Neural progenitor cell (in vitro differentiated cells): ENCODE results near the gene HTT. TPM values are rescaled to one million over a fixed set of nuclear protein-coding genes. Genes with fewer than 3 reads are reported as not detected.

Source experiments
- DNase-seq: peaks from one replicate; pipeline ENCODE4 v3.0.0-alpha.2; 2016; ENCODE audit warnings: low spot score
- H2AFZ ChIP-seq: fragments of 200-600 bp; sonication (generic); replicated peaks from 2 replicates; pipeline ENCODE4 v1.6.1; 2016; ENCODE audit warnings: antibody characterized with exemption
- H3F3A ChIP-seq: fragments of 200-600 bp; sonication (generic); 2 replicates; pipeline ENCODE4 v1.6.1; 2016; ENCODE audit warnings: antibody characterized with exemption, low read depth
- H3K27ac ChIP-seq: fragments of 200-600 bp; sonication (generic); 2 replicates; pipeline ENCODE4 v1.5.1; 2016; ENCODE audit warnings: mild to moderate bottlenecking
- H3K27me3 ChIP-seq: fragments of 200-600 bp; sonication (generic); 2 replicates; pipeline ENCODE4 v1.6.1; 2016; ENCODE audit warnings: mild to moderate bottlenecking, moderate library complexity
- H3K36me3 ChIP-seq: fragments of 200-600 bp; sonication (generic); 2 replicates; pipeline ENCODE4 v1.5.1; 2016
- H3K4me1 ChIP-seq: fragments of 200-600 bp; sonication (generic); 2 replicates; pipeline ENCODE4 v1.6.1; 2016; ENCODE audit warnings: mixed run types
- H3K4me2 ChIP-seq: fragments of 200-600 bp; sonication (generic); 2 replicates; pipeline ENCODE4 v1.6.1; 2016
- H3K4me3 ChIP-seq: fragments of 200-600 bp; sonication (generic); 2 replicates; pipeline ENCODE4 v1.5.1; 2016
- H3K79me2 ChIP-seq: fragments of 200-600 bp; sonication (generic); 2 replicates; pipeline ENCODE4 v1.6.1; 2016; ENCODE audit warnings: low read depth
- H3K9ac ChIP-seq: fragments of 200-600 bp; sonication (generic); 2 replicates; pipeline ENCODE4 v1.6.1; 2016
- H3K9me3 ChIP-seq: fragments of 200-600 bp; sonication (generic); 2 replicates; pipeline ENCODE4 v1.5.1; 2016; ENCODE audit warnings: low read depth
- H4K20me1 ChIP-seq: fragments of 200-600 bp; sonication (generic); 2 replicates; pipeline ENCODE4 v1.6.1; 2016; ENCODE audit warnings: low read depth
- H3K27ac Mint-ChIP-seq: 3 replicates; pipeline ENCODE4 v1.8.0; 2021; ENCODE audit warnings: mixed read lengths
- H3K27me3 Mint-ChIP-seq: 2 replicates; pipeline ENCODE4 v1.8.0; 2022; ENCODE audit warnings: low read depth, mild to moderate bottlenecking, inconsistent platforms, moderate library complexity, mixed read lengths; ENCODE audit not compliant: insufficient read depth
- H3K36me3 Mint-ChIP-seq: 3 replicates; pipeline ENCODE4 v1.8.0; 2021; ENCODE audit warnings: mixed read lengths
- H3K4me1 Mint-ChIP-seq: 3 replicates; pipeline ENCODE4 v1.8.0; 2021; ENCODE audit warnings: mixed read lengths
- H3K4me3 Mint-ChIP-seq: 3 replicates; pipeline ENCODE4 v1.8.0; 2021; ENCODE audit warnings: mild to moderate bottlenecking, moderate library complexity, mixed read lengths
- H3K9me3 Mint-ChIP-seq: 3 replicates; pipeline ENCODE4 v1.8.0; 2020; ENCODE audit warnings: mixed read lengths
- CTCF ChIP-seq: fragments of 200-600 bp; sonication (generic); IDR thresholded peaks from 2 replicates; pipeline ENCODE4 v1.5.1; 2017; ENCODE audit warnings: antibody characterized with exemption, mild to moderate bottlenecking
- EZH2 ChIP-seq: fragments of 200-600 bp; sonication (generic); IDR thresholded peaks from 2 replicates; pipeline ENCODE4 v1.6.1; 2017; ENCODE audit warnings: antibody characterized with exemption, mild to moderate bottlenecking, moderate library complexity
- EZH2phosphoT487 ChIP-seq: fragments of 200-600 bp; sonication (generic); IDR thresholded peaks from 2 replicates; pipeline ENCODE4 v1.6.1; 2017; ENCODE audit warnings: antibody characterized with exemption
- total RNA-seq: library from RNA; depleted of rRNA; stranded (reverse); fragments of >200 nt; gene quantifications from 2 replicates; pipeline ENCODE4 v1.2.3, GENCODE V29; 2015; ENCODE audit warnings: low replicate concordance

Gene HTT
- total RNA-seq, 1 donor from 2014 or later: 38.9 TPM

GRCh38 chr4:3054169-3054759 is 20.2 kb upstream of the HTT start:
- Mint-ChIP-seq H3K27me3 (peaks cover 9% of the 10 kb centered on the region), H3K4me3 (no peak overlapping the region), H3K36me3 (peaks cover 2% of the 10 kb centered on the region), H3K27ac (no peak overlapping the region), H3K9me3 (peaks cover 38% of the 10 kb centered on the region), H3K4me1 (no peaks in the 10 kb centered on the region)
- no peak overlapping the region for H2AFZ ChIP-seq
- H3K79me2 ChIP-seq: no peaks in the 10 kb centered on the region
- no peaks in the 10 kb centered on the region for H3K27me3 ChIP-seq
- TF ChIP-seq EZH2: no peak
- no peak for TF ChIP-seq CTCF
- no peaks in the 10 kb centered on the region for H3F3A ChIP-seq
- no peak overlapping the region for H3K9ac ChIP-seq
- no peak overlapping the region for H3K4me3 ChIP-seq
- no peak for DNase-seq
- no peak overlapping the region for H3K4me2 ChIP-seq
- no peak overlapping the region for H3K27ac ChIP-seq
- no peaks in the 10 kb centered on the region for H3K4me1 ChIP-seq
- peaks cover 11% of the 10 kb centered on the region for H3K9me3 ChIP-seq
- H3K36me3 ChIP-seq: no peaks in the 10 kb centered on the region
- H4K20me1 ChIP-seq: no peaks in the 10 kb centered on the region

DNA sequence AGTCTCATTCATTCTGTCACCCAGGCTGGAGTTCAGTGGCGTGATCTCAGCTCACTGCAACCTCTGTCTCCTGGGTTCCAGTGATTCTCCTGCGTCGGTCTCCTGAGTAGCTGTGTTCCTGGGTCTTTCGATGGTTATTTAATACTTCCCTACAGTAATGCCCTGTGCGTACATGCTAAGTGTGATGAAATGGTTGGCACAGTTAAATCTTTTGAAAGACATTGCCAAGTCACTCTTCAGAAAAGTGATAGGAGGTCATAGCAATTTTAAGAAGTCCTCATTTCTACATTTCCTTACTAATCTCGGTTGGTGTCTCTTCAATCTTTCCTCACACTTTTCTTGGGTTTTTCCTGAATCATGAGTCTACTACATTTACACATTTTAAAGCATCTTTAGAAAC is 14.5 kb upstream of the HTT start:
- no peaks in the 10 kb centered on the region for H3K36me3 Mint-ChIP-seq
- Histone ChIP-seq H3K9ac (no peak overlapping the region), H3F3A (no peaks in the 10 kb centered on the region), H3K36me3 (no peaks in the 10 kb centered on the region), H2AFZ (no peak overlapping the region), H4K20me1 (no peaks in the 10 kb centered on the region), H3K9me3 (no peaks in the 10 kb centered on the region), H3K27ac (no peak overlapping the region), H3K4me3 (no peak overlapping the region), H3K4me2 (no peak overlapping the region), H3K4me1 (no peaks in the 10 kb centered on the region), H3K27me3 (no peaks in the 10 kb centered on the region), H3K79me2 (no peaks in the 10 kb centered on the region)
- no peak overlapping the region for H3K4me3 Mint-ChIP-seq
- no peak for DNase-seq
- H3K4me1 Mint-ChIP-seq: no peaks in the 10 kb centered on the region
- no peak for TF ChIP-seq EZH2phosphoT487
- TF ChIP-seq EZH2: no peak
- no peak for TF ChIP-seq CTCF
- peaks cover 8% of the 10 kb centered on the region for H3K27me3 Mint-ChIP-seq
- H3K27ac Mint-ChIP-seq: no peak overlapping the region
- peaks cover 26% of the 10 kb centered on the region for H3K9me3 Mint-ChIP-seq

DNA sequence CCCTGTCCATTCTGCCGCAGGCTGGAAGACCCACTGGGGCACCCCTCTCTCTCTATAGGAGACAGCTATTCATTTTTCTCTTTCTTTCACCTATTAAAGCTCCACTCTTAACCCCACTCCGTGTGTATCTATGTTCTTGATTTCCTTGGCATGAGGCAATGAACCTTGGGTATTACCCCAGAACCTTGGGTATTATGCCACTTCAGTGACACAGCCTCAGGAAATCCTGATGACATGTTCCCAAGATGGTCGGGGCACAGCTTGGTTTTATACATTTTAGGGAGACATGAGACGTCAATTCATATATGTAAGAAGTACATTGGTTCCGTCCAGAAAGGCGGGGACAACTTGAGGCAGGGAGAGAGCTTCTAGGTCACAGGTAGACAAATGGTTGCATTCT is 13.5 kb upstream of the HTT start:
- Mint-ChIP-seq H3K4me3 (no peak overlapping the region), H3K36me3 (no peaks in the 10 kb centered on the region), H3K4me1 (no peaks in the 10 kb centered on the region), H3K27ac (no peak overlapping the region), H3K27me3 (peaks cover 8% of the 10 kb centered on the region), H3K9me3 (peaks cover 19% of the 10 kb centered on the region)
- H3K79me2 ChIP-seq: no peaks in the 10 kb centered on the region
- H3K27me3 ChIP-seq: no peaks in the 10 kb centered on the region
- H3K4me1 ChIP-seq: no peaks in the 10 kb centered on the region
- no peak for DNase-seq
- no peak overlapping the region for H3K4me2 ChIP-seq
- no peak overlapping the region for H3K9ac ChIP-seq
- no peak overlapping the region for H2AFZ ChIP-seq
- H3K36me3 ChIP-seq: no peaks in the 10 kb centered on the region
- H3K9me3 ChIP-seq: no peaks in the 10 kb centered on the region
- no peak overlapping the region for H3K27ac ChIP-seq
- no peak for TF ChIP-seq EZH2phosphoT487
- no peak for TF ChIP-seq CTCF
- TF ChIP-seq EZH2: no peak
- no peaks in the 10 kb centered on the region for H4K20me1 ChIP-seq
- no peak overlapping the region for H3K4me3 ChIP-seq
- H3F3A ChIP-seq: no peaks in the 10 kb centered on the region
